Measurements from ENCODE around the gene MLF2.
A peak's percentile ranks its signal among the peaks of the same experiment; 100 is the strongest.

The MLF2 gene

GRCh38 chr12:6771091-6771495, 18.2 kb upstream of the MLF2 start:
- H3K36me3 ChIP-seq (ENCODE audit: control insufficient read depth in 2 of 2, insufficient read depth in 2 of 2, low read length in 2 of 2), result peaks cover 0 to 2% of the 10 kb centered on the region in 2 donors
- H3K9me3 ChIP-seq (ENCODE audit: control insufficient read depth in 2 of 2, low read length in 2 of 2), result no peaks in the 10 kb centered on the region
- no peak overlapping the region for H3K9ac ChIP-seq (ENCODE audit: low read depth in 1 of 2, low read length in 2 of 2)
- H3K27me3 ChIP-seq (ENCODE audit: control insufficient read depth in 2 of 2, insufficient read depth in 2 of 2, low read length in 2 of 2), result peaks cover 0 to 2% of the 10 kb centered on the region in 2 donors
- no peak overlapping the region for H3K4me3 ChIP-seq (ENCODE audit: low read length in 2 of 2)
- no peak overlapping the region for H3K27ac ChIP-seq (ENCODE audit: low read depth in 2 of 2, low read length in 2 of 2)
- peaks cover 24 to 31% of the 10 kb centered on the region in 2 donors for H3K4me1 ChIP-seq (ENCODE audit: control insufficient read depth in 2 of 2, insufficient read depth in 2 of 2, low read length in 2 of 2)

- H3K4me3 ChIP-seq (ENCODE audit: low read length in 2 of 2), result no peak overlapping the region
- peaks cover 23 to 32% of the 10 kb centered on the region in 2 donors for H3K4me1 ChIP-seq (ENCODE audit: control insufficient read depth in 2 of 2, insufficient read depth in 2 of 2, low read length in 2 of 2)
- peak overlapping the region in 1 of 2 donors; percentile 16 for H3K27ac ChIP-seq (ENCODE audit: low read depth in 2 of 2, low read length in 2 of 2)
- no peak overlapping the region for H3K9ac ChIP-seq (ENCODE audit: low read depth in 1 of 2, low read length in 2 of 2)
- H3K36me3 ChIP-seq (ENCODE audit: control insufficient read depth in 2 of 2, insufficient read depth in 2 of 2, low read length in 2 of 2), result peaks cover 0 to 2% of the 10 kb centered on the region in 2 donors
- H3K27me3 ChIP-seq (ENCODE audit: control insufficient read depth in 2 of 2, insufficient read depth in 2 of 2, low read length in 2 of 2), result peaks cover 0 to 2% of the 10 kb centered on the region in 2 donors
- no peaks in the 10 kb centered on the region for H3K9me3 ChIP-seq (ENCODE audit: control insufficient read depth in 2 of 2, low read length in 2 of 2)
Measured at GRCh38 chr12:6770600-6770999, 17.7 kb upstream of the MLF2 start.

GRCh38 chr12:6770094-6770493, 17.2 kb upstream of the MLF2 start:
- peaks cover 27 to 32% of the 10 kb centered on the region in 2 donors for H3K4me1 ChIP-seq (ENCODE audit: control insufficient read depth in 2 of 2, insufficient read depth in 2 of 2, low read length in 2 of 2)
- no peak overlapping the region for H3K9ac ChIP-seq (ENCODE audit: low read depth in 1 of 2, low read length in 2 of 2)
- H3K27me3 ChIP-seq (ENCODE audit: control insufficient read depth in 2 of 2, insufficient read depth in 2 of 2, low read length in 2 of 2), result peaks cover 0 to 2% of the 10 kb centered on the region in 2 donors
- H3K4me3 ChIP-seq (ENCODE audit: low read length in 2 of 2), result no peak overlapping the region
- peak overlapping the region in 1 of 2 donors; percentile 16 for H3K27ac ChIP-seq (ENCODE audit: low read depth in 2 of 2, low read length in 2 of 2)
- no peaks in the 10 kb centered on the region for H3K9me3 ChIP-seq (ENCODE audit: control insufficient read depth in 2 of 2, low read length in 2 of 2)
- H3K36me3 ChIP-seq (ENCODE audit: control insufficient read depth in 2 of 2, insufficient read depth in 2 of 2, low read length in 2 of 2), result peaks cover 0 to 2% of the 10 kb centered on the region in 2 donors

- H3K9me3 ChIP-seq (ENCODE audit: control insufficient read depth in 2 of 2, low read length in 2 of 2), result no peaks in the 10 kb centered on the region
- H3K27me3 ChIP-seq (ENCODE audit: control insufficient read depth in 2 of 2, insufficient read depth in 2 of 2, low read length in 2 of 2), result peaks cover 0 to 2% of the 10 kb centered on the region in 2 donors
- no peak overlapping the region for H3K4me3 ChIP-seq (ENCODE audit: low read length in 2 of 2)
- peaks cover 0 to 2% of the 10 kb centered on the region in 2 donors for H3K36me3 ChIP-seq (ENCODE audit: control insufficient read depth in 2 of 2, insufficient read depth in 2 of 2, low read length in 2 of 2)
- H3K27ac ChIP-seq (ENCODE audit: low read depth in 2 of 2, low read length in 2 of 2), result no peak overlapping the region
- no peak overlapping the region for H3K9ac ChIP-seq (ENCODE audit: low read depth in 1 of 2, low read length in 2 of 2)
- H3K4me1 ChIP-seq (ENCODE audit: control insufficient read depth in 2 of 2, insufficient read depth in 2 of 2, low read length in 2 of 2), result peaks cover 31 to 32% of the 10 kb centered on the region in 2 donors
Measured at GRCh38 chr12:6769666-6770065, 16.7 kb upstream of the MLF2 start.

- peaks cover 0 to 2% of the 10 kb centered on the region in 2 donors for H3K27me3 ChIP-seq (ENCODE audit: control insufficient read depth in 2 of 2, insufficient read depth in 2 of 2, low read length in 2 of 2)
- H3K4me3 ChIP-seq (ENCODE audit: low read length in 2 of 2), result peak overlapping the region; percentile 81 to 84
- H3K36me3 ChIP-seq (ENCODE audit: control insufficient read depth in 2 of 2, insufficient read depth in 2 of 2, low read length in 2 of 2), result peaks cover 0 to 2% of the 10 kb centered on the region in 2 donors
- no peaks in the 10 kb centered on the region for H3K9me3 ChIP-seq (ENCODE audit: control insufficient read depth in 2 of 2, low read length in 2 of 2)
- H3K9ac ChIP-seq (ENCODE audit: low read depth in 1 of 2, low read length in 2 of 2), result no peak overlapping the region
- peak overlapping the region in 1 of 2 donors; percentile 35 for H3K27ac ChIP-seq (ENCODE audit: low read depth in 2 of 2, low read length in 2 of 2)
- H3K4me1 ChIP-seq (ENCODE audit: control insufficient read depth in 2 of 2, insufficient read depth in 2 of 2, low read length in 2 of 2), result peaks cover 36% of the 10 kb centered on the region in 2 donors
Measured at GRCh38 chr12:6768990-6769389, 16.0 kb upstream of the MLF2 start.

- H3K36me3 ChIP-seq (ENCODE audit: control insufficient read depth in 2 of 2, insufficient read depth in 2 of 2, low read length in 2 of 2), result peaks cover 0 to 2% of the 10 kb centered on the region in 2 donors
- H3K4me1 ChIP-seq (ENCODE audit: control insufficient read depth in 2 of 2, insufficient read depth in 2 of 2, low read length in 2 of 2), result peaks cover 36 to 40% of the 10 kb centered on the region in 2 donors
- H3K4me3 ChIP-seq (ENCODE audit: low read length in 2 of 2), result peak overlapping the region; percentile 81 to 84
Measured at GRCh38 chr12:6768437-6768914, 15.5 kb upstream of the MLF2 start.

GRCh38 chr12:6767353-6768319, 14.7 kb upstream of the MLF2 start:
- Histone ChIP-seq H3K27ac (ENCODE audit: low read depth in 2 of 2, low read length in 2 of 2) (peak overlapping the region; percentile 78 to 81), H3K4me1 (ENCODE audit: control insufficient read depth in 2 of 2, insufficient read depth in 2 of 2, low read length in 2 of 2) (peaks cover 36 to 41% of the 10 kb centered on the region in 2 donors)

More at GRCh38 chr12:6768437-6768914, 15.5 kb upstream of the MLF2 start:
- no peaks in the 10 kb centered on the region for H3K9me3 ChIP-seq (ENCODE audit: control insufficient read depth in 2 of 2, low read length in 2 of 2)
- H3K27ac ChIP-seq (ENCODE audit: low read depth in 2 of 2, low read length in 2 of 2), result peak overlapping the region; percentile 18 to 35
- H3K9ac ChIP-seq (ENCODE audit: low read depth in 1 of 2, low read length in 2 of 2), result peak overlapping the region; percentile 15 to 24
- H3K27me3 ChIP-seq (ENCODE audit: control insufficient read depth in 2 of 2, insufficient read depth in 2 of 2, low read length in 2 of 2), result peaks cover 0 to 2% of the 10 kb centered on the region in 2 donors

GRCh38 chr12:6766651-6767349, 13.9 kb upstream of the MLF2 start:
- H3K27me3 ChIP-seq (ENCODE audit: control insufficient read depth in 2 of 2, insufficient read depth in 2 of 2, low read length in 2 of 2), result no peaks in the 10 kb centered on the region
- H3K36me3 ChIP-seq (ENCODE audit: control insufficient read depth in 2 of 2, insufficient read depth in 2 of 2, low read length in 2 of 2), result peaks cover 0 to 2% of the 10 kb centered on the region in 2 donors
- peaks cover 36 to 39% of the 10 kb centered on the region in 2 donors for H3K4me1 ChIP-seq (ENCODE audit: control insufficient read depth in 2 of 2, insufficient read depth in 2 of 2, low read length in 2 of 2)
- H3K27ac ChIP-seq (ENCODE audit: low read depth in 2 of 2, low read length in 2 of 2), result peak overlapping the region; percentile 78 to 81
- H3K9me3 ChIP-seq (ENCODE audit: control insufficient read depth in 2 of 2, low read length in 2 of 2), result no peaks in the 10 kb centered on the region
- H3K4me3 ChIP-seq (ENCODE audit: low read length in 2 of 2), result peak overlapping the region; percentile 81 to 84
- peak overlapping the region; percentile 70 to 74 for H3K9ac ChIP-seq (ENCODE audit: low read depth in 1 of 2, low read length in 2 of 2)

More at GRCh38 chr12:6767353-6768319, 14.7 kb upstream of the MLF2 start:
- peak overlapping the region; percentile 70 to 74 for H3K9ac ChIP-seq (ENCODE audit: low read depth in 1 of 2, low read length in 2 of 2)
- no peaks in the 10 kb centered on the region for H3K9me3 ChIP-seq (ENCODE audit: control insufficient read depth in 2 of 2, low read length in 2 of 2)
- H3K27me3 ChIP-seq (ENCODE audit: control insufficient read depth in 2 of 2, insufficient read depth in 2 of 2, low read length in 2 of 2), result peaks cover 0 to 2% of the 10 kb centered on the region in 2 donors
- H3K4me3 ChIP-seq (ENCODE audit: low read length in 2 of 2), result peak overlapping the region; percentile 81 to 84
- peaks cover 0 to 2% of the 10 kb centered on the region in 2 donors for H3K36me3 ChIP-seq (ENCODE audit: control insufficient read depth in 2 of 2, insufficient read depth in 2 of 2, low read length in 2 of 2)

GRCh38 chr12:6765634-6766581, 13.0 kb upstream of the MLF2 start, which contains the start of gene PTMS:
TSS of gene PTMS (plus strand) at chr12:6766363. CDS start at chr12:6766706, 343 bp downstream.
- H3K27me3 ChIP-seq (ENCODE audit: control insufficient read depth in 2 of 2, insufficient read depth in 2 of 2, low read length in 2 of 2), result no peaks in the 10 kb centered on the region
- H3K4me1 ChIP-seq (ENCODE audit: control insufficient read depth in 2 of 2, insufficient read depth in 2 of 2, low read length in 2 of 2), result peaks cover 36 to 37% of the 10 kb centered on the region in 2 donors
- no peaks in the 10 kb centered on the region for H3K9me3 ChIP-seq (ENCODE audit: control insufficient read depth in 2 of 2, low read length in 2 of 2)
- peak within 1 kb of the TSS; percentile 78 to 81 for H3K27ac ChIP-seq (ENCODE audit: low read depth in 2 of 2, low read length in 2 of 2)
- H3K4me3 ChIP-seq (ENCODE audit: low read length in 2 of 2), result peak within 1 kb of the TSS; percentile 81 to 84
- peak within 1 kb of the TSS; percentile 70 to 74 for H3K9ac ChIP-seq (ENCODE audit: low read depth in 1 of 2, low read length in 2 of 2)
- H3K36me3 ChIP-seq (ENCODE audit: control insufficient read depth in 2 of 2, insufficient read depth in 2 of 2, low read length in 2 of 2), result no peaks in the 10 kb centered on the region

Data from mucosa of rectum (tissue), 2 donors.